HG03521 (cell line): ENCODE measurements around the gene INPP5D.
"Not testable (repeated sequence)": the region's sequence is repeated elsewhere in the genome, so short reads cannot be mapped to it uniquely, and the experiment has no call there.

Experiments
- ATAC-seq: cut with Tn5 transposase; IDR thresholded peaks from one replicate; pipeline ENCODE4 v1.9.1; 2021; ENCODE audit warnings: mild to moderate bottlenecking, moderate library complexity; ENCODE audit not compliant: unreplicated experiment

Gene INPP5D

DNA sequence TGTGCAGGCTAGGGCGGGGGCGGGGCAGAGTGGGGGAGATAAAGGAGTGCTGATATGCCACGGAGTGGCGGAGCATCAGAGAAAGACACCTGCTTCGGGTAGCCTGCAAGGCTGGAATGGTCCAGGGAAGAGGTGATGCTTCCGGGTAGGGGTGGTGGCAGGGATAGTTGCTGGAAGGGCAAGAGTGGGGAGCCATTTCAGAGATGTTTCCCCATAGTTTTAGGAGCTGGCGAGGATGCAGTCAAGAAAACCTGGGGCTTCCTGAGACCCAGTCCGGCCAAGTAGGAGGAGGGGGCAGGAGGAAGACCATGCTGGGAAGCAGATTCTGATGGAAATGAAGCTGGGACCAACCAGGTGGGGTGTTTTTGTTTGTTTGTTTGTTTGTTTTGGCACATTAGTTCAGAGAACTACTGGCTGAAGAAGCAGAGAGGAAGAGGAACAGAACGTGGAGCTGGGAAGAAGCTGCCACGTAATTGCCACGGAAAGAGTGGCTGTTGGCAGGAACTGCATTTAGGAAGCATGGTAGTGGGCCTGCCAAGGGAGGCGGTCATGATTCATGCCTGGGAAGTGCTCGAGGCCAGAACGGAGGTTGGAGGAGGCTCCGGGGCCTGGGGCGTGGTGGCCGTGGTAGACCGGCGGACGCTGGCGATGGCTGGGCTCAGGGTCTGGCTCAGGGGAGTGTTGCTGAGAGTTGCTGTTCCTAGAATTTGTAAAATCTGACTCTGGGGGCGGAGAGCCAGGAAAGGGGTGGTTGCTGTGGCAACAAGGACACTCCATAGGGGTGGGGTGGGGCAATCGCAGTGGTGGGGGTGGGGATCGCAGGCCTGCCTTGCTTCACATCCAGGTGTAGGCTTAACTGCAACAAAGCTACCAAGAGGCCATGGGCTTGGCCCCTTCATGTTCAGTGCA lies 8.6 kb upstream of the INPP5D start:
- ATAC-seq: no peak

DNA sequence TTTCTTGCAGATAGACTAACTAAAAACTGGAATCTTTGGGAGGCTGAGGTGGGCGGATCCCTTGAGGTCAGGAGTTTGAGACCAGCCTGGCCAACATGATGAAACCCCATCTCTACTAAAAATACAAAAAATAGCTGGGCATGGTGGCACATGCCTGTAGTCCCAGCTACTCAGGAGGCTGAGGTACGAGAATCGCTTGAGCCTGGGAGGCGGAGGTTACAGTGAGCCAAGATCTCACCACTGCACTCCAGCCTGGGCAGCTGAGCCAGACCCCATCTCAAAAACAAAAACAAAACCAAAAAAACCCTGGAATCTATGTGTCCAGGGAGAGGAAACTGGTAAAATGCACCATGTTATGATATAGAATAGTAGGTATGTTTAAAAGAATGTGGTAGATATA lies 7.6 kb upstream of the INPP5D start:
- not testable (repeated sequence) for ATAC-seq

GRCh38 chr2:233053928-233054784 lies 6.0 kb upstream of the INPP5D start:
- ATAC-seq: no peak

GRCh38 chr2:233055362-233055761 lies 4.8 kb upstream of the INPP5D start:
- ATAC-seq: no peak

GRCh38 chr2:233056961-233057605 lies 3.1 kb upstream of the INPP5D start:
- no peak for ATAC-seq

GRCh38 chr2:233058717-233059546 lies 1.2 kb upstream of the INPP5D start:
- ATAC-seq: no peak

GRCh38 chr2:233059547-233059796 lies 670 bp upstream of the INPP5D start:
- no peak for ATAC-seq

- no peak for ATAC-seq
These were observed 398 bp downstream of the INPP5D start for GRCh38 chr2:233060501-233060979.

DNA sequence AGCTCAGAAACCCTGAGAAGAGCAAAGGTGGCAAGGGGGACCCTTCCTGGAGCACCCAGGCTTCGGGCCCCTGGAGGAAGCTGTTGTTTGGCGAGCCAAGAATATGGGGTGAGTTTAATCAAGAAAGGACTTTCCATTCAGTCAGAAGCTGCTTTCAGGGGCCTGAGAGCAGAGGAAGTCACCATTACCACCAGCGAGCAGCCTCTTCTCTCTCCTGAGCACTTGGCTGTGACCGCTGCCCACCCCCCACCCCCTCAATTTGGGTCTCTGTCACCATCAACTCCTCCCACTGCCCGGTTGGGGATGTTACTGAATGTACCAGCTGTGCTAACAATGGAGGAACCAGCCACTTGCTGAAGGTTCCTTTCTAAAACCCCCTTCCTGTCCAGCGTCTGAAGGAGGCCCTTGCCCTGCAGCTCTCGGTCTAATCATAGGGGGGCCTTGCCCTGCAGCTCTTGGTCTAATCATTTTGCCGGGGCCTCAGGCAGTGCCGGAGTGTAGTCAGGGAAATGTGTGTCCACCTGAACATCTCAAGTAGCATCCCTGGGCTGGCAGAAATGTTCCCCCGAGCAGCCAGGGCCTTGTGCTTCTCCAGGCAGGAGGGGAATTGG lies 943 bp downstream of the INPP5D start:
- peak; percentile 16 for ATAC-seq

DNA sequence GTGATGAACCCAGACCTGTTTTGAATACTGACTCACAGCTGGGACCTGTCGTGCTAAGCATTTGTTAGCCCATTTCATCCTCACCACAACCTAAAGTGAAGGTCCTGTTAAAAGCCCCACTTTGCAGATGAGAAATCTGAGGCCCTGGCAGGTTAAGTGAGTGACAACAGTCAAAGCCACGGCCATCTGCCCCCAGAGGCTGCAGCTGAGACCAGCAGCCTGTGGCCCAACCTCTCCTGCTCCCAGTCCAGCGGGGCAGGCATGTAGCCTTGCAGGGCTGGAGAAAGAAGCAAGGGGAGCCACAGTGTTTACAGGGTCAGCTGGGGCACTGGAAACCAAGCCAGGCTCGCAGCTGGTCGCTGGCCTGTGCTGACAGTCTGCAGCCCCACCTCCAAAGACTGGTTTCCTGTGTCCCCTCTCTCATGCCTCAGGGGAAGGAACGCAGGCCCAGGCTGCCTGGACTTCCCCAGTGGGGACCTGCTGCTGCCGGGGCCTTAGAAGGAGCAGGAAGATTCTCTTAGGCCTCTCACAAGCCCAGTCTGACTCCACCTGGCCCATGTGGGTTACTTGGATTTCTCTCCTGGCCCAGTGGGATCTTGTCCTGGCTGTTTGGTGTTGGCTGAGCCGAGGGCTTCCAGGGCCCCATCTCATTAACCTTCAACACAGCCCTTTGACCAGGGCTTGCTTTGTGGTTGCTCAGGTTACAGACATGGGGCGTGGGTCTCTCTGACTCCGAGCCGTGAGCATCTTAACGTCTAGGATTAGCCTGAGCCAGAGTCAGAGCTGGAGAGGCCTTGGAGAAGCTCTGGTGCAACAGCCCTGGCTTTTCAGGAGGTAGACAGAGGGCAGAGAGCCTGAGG lies 1.7 kb downstream of the INPP5D start:
- peak; percentile 35 for ATAC-seq

DNA sequence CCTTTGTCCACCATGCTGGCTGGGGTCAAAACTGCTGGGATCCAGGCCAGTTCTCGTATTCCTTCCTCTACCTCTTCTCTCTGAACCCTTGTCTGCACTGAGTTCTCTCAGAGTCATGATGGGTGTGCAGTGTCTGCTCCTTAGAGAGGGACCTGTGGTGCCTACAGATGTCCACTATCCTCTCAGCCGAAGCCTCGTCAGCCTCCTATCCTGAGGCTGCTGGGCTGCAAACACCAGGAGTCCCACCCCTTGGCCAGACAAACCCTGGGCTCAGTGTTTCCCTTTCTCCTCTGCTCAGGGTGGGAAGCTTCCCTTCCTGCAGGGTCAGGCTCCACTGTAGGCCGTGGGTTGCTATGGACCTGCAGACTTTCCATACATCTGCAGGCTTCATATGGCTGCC lies 2.3 kb downstream of the INPP5D start:
- no peak for ATAC-seq

DNA sequence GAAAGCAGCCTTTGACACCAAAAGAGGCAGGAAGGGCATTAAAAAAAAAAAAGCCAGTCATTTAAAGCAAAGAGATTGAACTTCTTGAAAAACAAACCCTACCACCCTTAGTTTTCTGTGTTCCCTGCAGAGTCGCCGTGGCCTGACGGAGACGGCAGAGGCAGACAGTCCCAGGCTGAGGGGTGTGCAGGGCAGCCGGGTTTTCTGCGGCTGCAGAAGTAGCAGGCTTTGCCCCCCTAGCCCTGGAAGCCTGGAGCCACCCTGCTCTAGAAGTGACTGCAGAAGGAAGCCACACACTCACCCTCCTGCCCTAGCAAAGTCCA lies 2.8 kb downstream of the INPP5D start:
- no peak for ATAC-seq

DNA sequence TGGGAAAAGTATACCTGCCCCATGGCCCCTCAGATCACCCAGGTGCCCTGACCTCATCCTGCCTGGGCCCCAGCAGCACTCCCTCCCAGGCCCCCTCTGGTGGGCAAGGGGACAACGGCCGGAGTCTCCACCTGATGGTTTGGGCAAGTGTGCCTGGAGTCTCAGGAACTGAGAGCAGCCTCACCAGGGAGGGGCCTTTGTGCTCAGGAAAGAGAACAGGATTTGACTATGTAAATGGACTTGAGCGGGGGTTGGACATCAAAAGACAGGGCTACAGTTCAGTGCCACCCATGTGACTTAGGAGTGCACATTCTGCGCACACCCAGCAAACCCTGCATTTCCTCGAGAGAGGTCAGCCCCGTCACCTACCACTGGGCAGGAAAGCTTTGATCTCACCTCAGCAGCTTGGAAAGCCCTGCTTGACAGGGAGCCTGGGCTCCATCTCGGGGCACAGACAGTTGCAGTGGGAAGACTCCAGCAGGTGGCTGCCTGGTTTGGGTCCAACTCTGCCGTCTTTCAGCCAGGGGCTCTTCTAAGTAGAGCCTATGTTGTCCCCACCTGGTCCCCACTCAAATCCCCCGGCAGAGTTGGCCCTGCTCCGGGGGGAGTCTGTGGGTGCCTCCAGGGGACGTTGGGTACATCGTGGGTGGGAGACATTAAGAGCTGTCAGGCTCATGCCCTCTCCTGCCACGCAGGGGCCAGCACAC lies 3.3 kb downstream of the INPP5D start:
- ATAC-seq: no peak

- ATAC-seq: no peak
These were observed 3.9 kb downstream of the INPP5D start for GRCh38 chr2:233063976-233064411.

GRCh38 chr2:233064530-233065199 lies 4.5 kb downstream of the INPP5D start:
- ATAC-seq: no peak

- not testable (repeated sequence) for ATAC-seq
These were observed 5.1 kb downstream of the INPP5D start for GRCh38 chr2:233065200-233065589.

GRCh38 chr2:233065954-233066470 lies 5.9 kb downstream of the INPP5D start:
- no peak for ATAC-seq
